NB4 (cell line): ENCODE results near the gene MMP23B.
"Not testable (repeated sequence)": the region's sequence is repeated elsewhere in the genome, so short reads cannot be mapped to it uniquely, and the experiment has no call there.

Source experiments
- DNase-seq: peaks from one replicate; pipeline ENCODE4 v3.0.0; 2010; ENCODE audit warnings: low read depth
- H3K4me3 ChIP-seq: one replicate; pipeline ENCODE4 v1.5.1; 2011; ENCODE audit warnings: mild to moderate bottlenecking, low read depth, low read length, moderate library complexity
- MYC ChIP-seq: IDR thresholded peaks from 2 replicates; pipeline ENCODE4 v1.6.1; 2011; ENCODE audit warnings: low read depth, low read length
- POLR2A ChIP-seq: IDR thresholded peaks from 2 replicates; pipeline ENCODE4 v1.6.1; 2011; ENCODE audit warnings: mild to moderate bottlenecking; ENCODE audit not compliant: insufficient read length; ENCODE audit errors: extremely low read depth
- TF ChIP-seq, protein P1 (sequence below): IDR thresholded peaks from 2 replicates; pipeline ENCODE4 v1.6.1; 2011; ENCODE audit warnings: low read depth, low read length
- TF ChIP-seq, protein P2 (sequence below): IDR thresholded peaks from one replicate; pipeline ENCODE4 v1.5.1; 2012; ENCODE audit warnings: low read depth, low read length

MMP23B gene

DNA sequence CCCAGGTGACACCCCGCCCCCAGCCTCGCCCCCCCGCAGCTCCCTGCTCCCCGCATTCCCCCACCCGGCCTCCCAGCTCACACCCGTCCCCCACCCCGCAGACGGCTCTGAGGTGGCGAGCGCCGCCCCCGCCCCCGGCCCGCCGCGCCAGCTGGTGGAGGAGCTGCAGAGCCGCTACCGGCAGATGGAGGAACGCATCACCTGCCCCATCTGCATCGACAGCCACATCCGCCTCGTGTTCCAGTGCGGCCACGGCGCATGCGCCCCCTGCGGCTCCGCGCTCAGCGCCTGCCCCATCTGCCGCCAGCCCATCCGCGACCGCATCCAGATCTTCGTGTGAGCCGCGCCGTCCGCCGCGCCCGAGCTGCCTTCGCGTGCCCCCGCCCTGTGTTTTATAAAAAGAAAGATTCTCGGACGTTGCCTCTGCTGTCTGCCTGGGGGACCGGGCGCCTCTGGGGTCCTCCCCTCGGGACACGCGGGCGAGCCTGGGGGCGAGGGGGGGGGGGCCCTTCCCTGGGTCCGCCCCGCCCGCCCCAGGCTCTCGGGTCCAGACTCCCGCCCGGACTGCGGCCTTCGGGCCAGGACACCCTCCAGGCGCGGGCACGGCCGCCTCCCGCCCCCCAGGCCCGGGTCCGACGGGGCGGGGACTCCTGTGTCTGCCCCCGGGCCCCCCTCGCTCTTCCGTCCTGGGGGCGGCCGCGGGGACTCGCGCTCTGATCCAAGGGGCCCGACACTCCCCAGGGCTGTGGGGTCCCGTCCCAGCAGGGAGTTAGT lies 1.6 kb upstream of the MMP23B start:
- no peak for DNase-seq
- no peak for TF ChIP-seq MYC
- no peak for TF ChIP-seq POLR2A
- TF ChIP-seq, protein P1, sequence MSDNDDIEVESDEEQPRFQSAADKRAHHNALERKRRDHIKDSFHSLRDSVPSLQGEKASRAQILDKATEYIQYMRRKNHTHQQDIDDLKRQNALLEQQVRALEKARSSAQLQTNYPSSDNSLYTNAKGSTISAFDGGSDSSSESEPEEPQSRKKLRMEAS, result no peak
- TF ChIP-seq, protein P2, sequence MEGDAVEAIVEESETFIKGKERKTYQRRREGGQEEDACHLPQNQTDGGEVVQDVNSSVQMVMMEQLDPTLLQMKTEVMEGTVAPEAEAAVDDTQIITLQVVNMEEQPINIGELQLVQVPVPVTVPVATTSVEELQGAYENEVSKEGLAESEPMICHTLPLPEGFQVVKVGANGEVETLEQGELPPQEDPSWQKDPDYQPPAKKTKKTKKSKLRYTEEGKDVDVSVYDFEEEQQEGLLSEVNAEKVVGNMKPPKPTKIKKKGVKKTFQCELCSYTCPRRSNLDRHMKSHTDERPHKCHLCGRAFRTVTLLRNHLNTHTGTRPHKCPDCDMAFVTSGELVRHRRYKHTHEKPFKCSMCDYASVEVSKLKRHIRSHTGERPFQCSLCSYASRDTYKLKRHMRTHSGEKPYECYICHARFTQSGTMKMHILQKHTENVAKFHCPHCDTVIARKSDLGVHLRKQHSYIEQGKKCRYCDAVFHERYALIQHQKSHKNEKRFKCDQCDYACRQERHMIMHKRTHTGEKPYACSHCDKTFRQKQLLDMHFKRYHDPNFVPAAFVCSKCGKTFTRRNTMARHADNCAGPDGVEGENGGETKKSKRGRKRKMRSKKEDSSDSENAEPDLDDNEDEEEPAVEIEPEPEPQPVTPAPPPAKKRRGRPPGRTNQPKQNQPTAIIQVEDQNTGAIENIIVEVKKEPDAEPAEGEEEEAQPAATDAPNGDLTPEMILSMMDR, result no peak
- no peak overlapping the region for H3K4me3 ChIP-seq

DNA sequence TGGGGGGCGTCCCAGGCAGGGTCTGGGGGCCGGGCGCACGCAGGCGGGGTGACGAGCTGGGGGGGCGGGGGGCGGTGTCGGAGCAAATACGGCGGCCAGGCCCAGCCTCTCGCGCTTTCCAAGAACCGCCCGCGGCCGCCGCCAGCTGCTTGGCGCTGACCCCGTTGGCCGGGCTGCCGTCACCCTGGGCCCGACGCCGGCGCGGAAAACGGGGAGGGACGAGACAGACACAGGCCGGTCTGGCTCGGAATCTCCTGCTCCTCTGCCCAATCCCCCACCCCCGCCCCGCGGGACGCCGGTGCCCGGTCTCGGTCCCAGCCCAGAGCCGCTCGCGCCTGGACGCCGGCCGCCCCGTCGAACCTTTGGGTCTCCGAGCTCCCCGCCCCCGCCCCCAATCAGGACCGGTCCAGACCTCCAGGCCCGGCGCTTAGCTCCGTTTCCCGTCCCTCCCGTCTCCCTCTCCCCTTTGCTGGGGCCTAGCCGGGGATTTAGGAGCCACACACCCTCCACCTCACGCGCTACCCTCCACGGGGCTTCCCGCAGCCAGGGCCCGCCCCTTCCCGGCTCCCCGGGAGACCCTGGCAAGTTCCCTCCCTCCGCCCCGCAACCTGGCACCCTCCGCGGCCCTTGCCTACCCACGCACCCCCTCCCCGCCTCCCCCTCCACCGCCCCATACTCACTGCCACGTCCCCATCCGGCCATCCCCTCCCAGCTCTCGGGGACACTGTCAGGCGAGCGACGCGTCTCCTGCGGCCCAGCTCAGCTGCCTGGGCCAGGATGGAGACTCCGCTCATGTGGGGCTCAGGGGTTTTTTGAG lies 800 bp upstream of the MMP23B start:
- TF ChIP-seq POLR2A (no peak), MYC (no peak)
- TF ChIP-seq, protein P1, result no peak
- TF ChIP-seq, protein P2, result no peak
- DNase-seq, result peak; percentile 5
- no peak overlapping the region for H3K4me3 ChIP-seq

DNA sequence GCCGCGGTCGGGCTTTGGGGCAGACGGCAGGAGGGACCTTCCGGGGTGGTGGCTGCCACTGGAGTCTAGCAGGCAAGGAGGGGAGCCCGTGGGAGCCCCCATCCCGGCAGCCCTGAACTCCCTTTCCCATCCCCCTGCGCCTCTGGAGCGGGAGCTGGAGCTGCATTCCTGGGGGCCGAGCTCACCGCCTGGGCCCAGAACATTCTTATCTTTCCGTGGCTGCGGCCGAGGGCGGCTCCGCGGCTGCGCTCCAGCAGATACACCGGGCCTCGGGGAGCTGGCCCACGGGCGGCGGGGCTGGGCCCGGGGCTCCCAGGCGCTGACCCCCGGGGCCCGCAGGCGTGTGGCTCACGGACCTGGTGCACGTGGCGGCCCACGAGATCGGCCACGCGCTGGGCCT lies 1.4 kb downstream of the MMP23B start:
- H3K4me3 ChIP-seq, DNase-seq: not testable (repeated sequence)

DNA sequence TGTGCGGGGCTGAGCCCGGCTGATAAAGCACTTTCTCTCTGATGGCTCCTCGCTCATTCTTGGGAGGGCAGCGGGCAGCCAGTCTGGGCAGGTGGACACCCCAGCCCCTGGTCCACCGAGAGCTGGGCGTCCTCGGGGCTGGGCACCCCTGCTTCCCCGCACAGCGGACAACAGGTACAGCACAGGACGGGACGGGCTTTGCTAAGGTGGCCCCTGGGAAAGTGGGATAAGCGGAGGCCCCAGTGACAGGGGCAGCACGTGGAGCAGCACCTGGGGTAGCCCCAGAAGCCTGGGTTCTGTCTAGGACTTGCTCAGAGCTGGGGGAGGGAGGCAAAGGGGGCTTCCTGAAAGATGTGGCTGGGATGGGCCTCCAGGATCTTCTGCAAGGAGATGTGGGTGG lies 2.6 kb downstream of the MMP23B start:
- not testable (repeated sequence) for H3K4me3 ChIP-seq, DNase-seq

DNA sequence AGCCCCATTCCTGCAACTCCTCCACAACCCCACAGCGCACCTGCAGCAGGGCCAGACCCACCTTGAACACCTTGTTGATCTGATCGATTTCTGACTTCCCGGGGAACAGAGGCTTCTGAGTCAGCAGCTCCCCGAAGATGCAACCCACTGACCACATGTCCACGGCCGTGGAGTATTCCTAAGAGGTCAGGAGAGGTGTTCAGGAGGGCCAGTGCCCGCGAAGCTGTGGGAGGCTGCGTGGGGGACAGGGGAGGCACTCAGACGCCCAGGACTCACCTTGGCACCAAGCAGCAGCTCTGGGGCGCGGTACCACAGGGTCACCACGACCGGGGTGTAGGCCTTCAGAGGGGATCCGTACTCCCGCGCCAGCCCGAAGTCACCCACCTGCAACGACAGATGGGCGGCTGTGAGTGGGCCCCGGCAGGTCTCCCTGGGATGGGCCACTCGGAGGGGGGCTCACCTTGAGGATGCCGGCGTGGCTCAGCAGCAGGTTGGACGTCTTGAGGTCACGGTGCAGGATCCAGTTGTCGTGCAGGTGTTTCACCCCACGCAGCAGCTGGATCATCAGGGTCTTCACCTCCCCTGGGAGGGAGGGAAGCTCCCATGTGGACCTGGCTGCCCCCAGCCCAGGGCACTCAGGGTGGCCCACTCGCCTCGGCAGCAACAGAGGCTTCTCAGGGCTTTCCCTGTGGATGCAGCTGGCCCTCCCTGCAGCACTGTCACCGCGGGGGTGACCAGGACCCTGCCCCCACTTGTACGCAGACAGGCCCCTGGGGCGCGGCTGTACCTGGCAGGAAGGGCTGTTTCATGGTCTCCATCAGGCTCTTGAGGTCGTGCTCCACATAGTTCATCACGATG lies 4.9 kb downstream of the MMP23B start:
- not testable (repeated sequence) for H3K4me3 ChIP-seq, DNase-seq

DNA sequence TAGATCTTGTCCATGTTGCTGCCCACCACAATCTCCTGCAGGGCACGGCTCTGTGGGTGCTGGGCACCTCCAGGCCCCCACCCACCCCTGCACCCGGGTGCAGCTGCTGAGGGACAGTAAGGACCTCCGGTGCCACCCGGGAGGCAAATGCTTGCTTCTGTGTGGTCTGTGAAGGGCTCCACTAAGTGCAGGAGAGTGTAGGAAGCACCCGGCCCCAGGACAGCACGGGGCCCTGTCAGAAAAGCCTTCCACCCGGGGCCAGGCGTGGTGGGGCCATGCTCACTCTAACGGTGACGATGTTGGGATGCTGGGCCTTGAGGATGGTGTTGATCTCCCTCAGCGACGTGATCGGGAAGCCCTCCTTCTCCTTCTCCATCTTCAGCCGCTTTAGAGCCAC lies 5.5 kb downstream of the MMP23B start:
- DNase-seq, H3K4me3 ChIP-seq: not testable (repeated sequence)

DNA sequence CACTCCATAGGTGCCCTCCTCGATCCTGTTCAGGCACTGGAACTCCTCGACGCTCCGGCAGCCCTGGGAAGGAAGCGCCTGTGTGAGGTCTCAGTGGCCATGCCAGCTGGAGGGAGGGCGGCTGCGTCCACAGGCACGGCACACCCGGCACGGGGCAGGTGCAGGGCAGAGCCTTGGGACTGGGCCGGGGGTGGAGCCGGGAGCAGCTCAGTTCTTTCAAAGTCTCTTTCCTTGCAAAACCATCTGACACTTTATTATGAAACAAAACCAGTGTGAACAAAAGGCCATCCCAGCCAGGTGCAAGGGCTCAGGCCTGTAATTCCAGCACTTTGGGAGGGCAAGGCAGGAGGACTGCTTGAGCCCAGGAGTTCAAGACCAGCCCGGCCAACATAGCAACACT lies 6.6 kb downstream of the MMP23B start:
- DNase-seq, H3K4me3 ChIP-seq: not testable (repeated sequence)

DNA sequence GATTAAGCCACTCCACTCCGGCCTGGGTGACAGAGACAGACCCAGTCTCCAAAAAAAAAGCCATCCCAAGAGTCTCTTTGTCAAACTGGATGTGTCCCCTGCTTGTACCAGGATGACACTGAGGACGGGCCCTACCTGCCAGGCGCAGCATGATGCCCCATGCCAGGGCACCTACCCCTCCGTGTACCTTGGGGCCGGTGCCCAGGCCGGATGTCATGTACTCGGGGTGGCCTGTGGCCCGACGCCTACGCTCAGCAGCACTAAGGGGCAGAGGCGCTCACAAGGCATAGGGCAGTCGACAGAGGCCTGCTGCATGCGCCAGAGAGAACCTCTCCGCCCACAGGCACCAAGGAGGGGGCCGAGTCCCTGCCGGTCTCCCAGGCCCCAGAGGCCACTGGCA lies 7.4 kb downstream of the MMP23B start:
- not testable (repeated sequence) for DNase-seq, H3K4me3 ChIP-seq

DNA sequence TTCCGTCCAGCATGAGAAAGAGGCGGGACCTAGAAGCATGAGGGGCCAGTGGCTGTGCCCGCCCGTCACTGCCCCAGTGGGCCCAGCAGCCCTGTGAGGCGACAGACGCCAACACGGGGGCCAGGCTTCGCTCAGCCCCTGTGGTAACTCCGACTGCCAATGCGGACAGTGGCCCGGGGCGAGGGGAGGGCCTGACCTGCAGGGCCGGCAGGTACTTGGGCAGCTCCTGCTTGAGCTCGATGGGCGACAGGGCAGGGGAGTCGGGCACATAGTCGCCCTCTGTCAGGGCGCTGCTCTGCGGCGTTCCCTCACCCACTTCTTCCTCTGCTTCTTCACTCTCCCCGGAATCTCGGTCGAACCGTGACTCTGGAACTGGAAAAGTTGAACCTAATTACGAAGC lies 8.1 kb downstream of the MMP23B start:
- DNase-seq, H3K4me3 ChIP-seq: not testable (repeated sequence)

DNA sequence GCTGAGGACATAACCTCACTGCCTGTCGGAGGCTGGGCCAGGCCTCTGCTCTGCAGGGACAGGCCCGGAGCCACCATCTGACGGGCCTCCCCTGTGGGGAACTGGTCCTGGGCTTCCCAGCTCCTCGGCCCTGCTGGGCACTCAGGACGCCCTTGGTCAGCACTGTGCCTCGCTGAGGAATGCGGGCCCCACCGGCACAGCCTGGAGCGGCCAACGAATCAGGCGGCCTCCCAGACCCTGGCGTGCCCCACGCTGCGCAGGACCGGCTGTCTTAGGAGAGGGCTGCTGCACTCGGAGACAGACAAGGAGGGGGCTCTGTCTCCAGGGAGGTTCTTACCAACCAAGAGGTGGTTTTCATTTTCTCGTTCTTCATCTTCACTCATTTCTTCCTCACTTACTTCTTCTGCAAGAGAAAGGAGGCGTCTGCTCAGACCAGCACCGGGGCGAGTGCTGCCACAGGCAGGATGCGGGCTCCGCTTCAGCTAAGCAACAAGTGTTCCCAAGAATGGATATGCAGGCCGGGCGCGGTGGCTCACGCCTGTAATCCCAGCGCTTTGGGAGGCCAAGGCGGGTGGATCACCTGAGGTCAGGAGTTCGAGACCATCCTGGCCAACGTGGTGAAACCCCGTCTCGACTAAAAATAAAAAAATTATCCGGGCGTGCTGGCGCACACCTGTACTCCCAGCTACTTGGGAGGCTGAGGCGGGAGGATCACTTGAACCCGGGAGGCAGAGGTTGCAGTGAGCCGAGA lies 8.9 kb downstream of the MMP23B start:
- DNase-seq, result not testable (repeated sequence)

DNA sequence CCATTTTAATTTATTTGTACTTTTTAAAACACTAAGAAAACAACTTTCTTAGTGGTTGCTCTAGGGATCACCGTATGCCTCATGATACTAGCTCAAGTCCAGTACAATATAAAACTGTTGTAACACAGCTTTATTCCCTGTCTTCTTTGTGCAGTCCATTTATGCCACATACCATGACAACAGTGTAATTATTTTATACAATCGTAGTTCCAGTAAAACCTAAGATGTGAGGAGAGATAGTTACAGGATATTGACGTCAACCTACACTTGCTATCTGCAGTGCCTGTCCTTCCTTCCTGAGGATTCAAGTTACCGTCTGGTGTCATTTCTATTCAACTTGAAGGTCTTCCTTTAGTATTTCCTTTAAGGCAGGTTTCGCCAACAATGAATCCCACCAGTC lies 14.4 kb downstream of the MMP23B start:
- not testable (repeated sequence) for DNase-seq, H3K4me3 ChIP-seq

More for the DNA sequence above, 8.9 kb downstream of the MMP23B start:
- not testable (repeated sequence) for H3K4me3 ChIP-seq

DNA sequence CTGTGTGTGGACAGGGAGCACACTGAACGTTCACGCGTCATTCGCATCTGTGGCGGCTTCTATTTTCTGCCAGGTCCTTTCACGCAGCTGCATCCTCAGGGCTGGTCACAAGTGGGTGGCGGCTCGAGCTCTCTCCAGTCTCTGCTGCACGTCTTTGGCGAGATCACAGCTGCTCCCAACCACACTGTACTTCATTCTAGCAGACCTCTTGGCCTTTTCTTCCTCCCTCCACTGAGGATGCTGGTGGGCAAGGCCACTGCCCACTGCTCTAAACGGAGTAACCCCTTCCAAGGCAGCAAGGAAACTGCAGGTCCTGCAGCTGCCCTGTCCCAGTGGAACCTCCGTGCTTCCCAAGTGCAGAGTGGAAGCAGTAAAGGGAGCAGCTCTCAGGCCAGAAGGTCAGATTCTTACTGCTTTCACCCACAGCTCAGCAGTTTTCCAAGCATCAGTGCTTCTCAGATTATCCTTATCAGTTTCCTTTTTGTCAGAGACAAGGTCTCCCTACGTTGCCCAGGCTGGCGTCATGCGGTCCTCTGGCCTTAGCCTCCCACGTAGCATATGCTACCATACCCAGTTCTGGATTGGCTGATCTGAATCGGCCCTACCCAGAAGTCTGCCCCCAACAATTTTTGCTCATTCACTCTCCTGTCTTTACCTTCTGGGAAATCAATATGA lies 15.7 kb downstream of the MMP23B start:
- not testable (repeated sequence) for H3K4me3 ChIP-seq, DNase-seq

DNA sequence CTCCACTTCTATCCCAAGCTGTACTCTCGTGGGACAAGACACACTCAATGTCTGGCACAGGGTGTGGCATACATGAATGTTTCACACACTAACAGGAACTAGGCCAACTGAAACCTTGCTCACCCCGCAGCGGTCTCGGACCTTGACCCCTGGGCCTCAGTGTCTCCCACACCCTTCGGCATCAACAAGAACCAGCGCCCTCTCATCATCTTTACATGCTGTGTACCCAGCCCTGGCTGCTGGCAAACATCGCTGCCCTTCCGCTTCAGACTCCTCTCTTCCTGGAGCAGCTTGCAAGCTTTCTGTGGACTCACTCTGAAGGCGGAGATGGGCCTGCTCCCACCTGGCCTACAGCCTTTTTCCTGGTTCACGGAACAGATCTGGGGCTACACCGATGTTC lies 16.3 kb downstream of the MMP23B start:
- not testable (repeated sequence) for DNase-seq, H3K4me3 ChIP-seq
